ENCODE measurements around the gene TRMT2B.

Gene TRMT2B

DNA sequence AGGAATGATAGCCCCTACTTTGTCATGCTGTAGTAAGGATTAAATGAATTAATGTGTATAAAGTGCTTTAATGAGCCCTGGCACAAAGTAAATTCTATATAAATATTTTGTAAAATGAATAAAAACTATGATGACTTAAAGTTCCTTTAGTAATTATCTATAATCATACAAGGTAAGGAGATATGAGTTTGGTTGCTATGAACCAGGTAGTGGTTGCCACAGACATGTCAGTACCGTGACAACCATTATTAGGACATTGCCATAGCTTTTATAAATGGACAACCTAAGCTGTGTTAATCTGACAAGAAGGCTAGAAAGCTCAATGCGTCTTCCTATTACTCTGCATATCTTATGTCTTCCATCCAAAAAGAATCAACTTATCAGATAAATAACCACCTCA is 82.5 kb downstream of the TRMT2B start, which contains the start of gene ARL13A:
Gene ARL13A (plus strand): TSS at position 301 of the 400 bp plus-strand sequence. CDS start 3,982 bp downstream, outside the sequence.
- Histone ChIP-seq H3K4me1 (ENCODE audit: control insufficient read depth, insufficient read depth, low read length) (peaks cover 9% of the 10 kb centered on the region), H3K27me3 (ENCODE audit: control insufficient read depth, insufficient read depth, low read length) (no peaks in the 10 kb centered on the region), H3K4me3 (ENCODE audit: low read length) (no peak within 1 kb of the TSS), H3K9ac (ENCODE audit: low read depth, low read length) (no peak within 1 kb of the TSS), H3K4me2 (ENCODE audit: low read length) (no peak within 1 kb of the TSS), H3K9me3 (replicated peaks; ENCODE audit: low read length) (no peaks in the 10 kb centered on the region), H3K36me3 (ENCODE audit: insufficient read depth, low read length) (no peaks in the 10 kb centered on the region)

DNA sequence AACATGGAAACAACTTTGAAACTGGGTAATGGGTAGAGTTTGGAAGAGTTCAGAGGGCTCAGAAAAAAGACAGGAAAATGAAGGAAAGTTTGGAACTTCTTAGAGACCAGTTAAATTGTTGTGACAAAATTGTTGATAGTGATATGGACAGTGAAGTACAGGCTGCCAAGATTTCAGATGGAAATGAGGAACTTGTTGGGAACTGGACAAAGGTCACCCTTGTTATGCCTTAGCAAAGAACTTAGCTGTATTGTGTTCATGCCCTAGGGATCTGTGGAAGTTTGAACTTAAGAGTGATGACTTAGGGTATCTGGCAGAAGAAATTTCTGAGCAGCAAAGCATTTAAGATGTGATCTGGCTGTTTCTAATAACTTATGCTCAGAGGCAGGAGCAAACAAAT is 87.5 kb downstream of the TRMT2B start:
- H3K9ac ChIP-seq (ENCODE audit: low read depth, low read length), result no peak overlapping the region
- no peaks in the 10 kb centered on the region for H3K36me3 ChIP-seq (ENCODE audit: insufficient read depth, low read length)
- H3K4me1 ChIP-seq (ENCODE audit: control insufficient read depth, insufficient read depth, low read length), result no peaks in the 10 kb centered on the region
- H3K27me3 ChIP-seq (ENCODE audit: control insufficient read depth, insufficient read depth, low read length), result no peaks in the 10 kb centered on the region
- H3K4me2 ChIP-seq (ENCODE audit: low read length), result no peak overlapping the region
- H3K9me3 ChIP-seq (replicated peaks; ENCODE audit: low read length), result no peaks in the 10 kb centered on the region
- no peak overlapping the region for H3K4me3 ChIP-seq (ENCODE audit: low read length)

- Histone ChIP-seq H3K4me2 (ENCODE audit: low read length) (no peak overlapping the region), H3K4me1 (ENCODE audit: control insufficient read depth, insufficient read depth, low read length) (no peaks in the 10 kb centered on the region), H3K9me3 (replicated peaks; ENCODE audit: low read length) (no peaks in the 10 kb centered on the region), H3K4me3 (ENCODE audit: low read length) (no peak overlapping the region), H3K27me3 (ENCODE audit: control insufficient read depth, insufficient read depth, low read length) (no peaks in the 10 kb centered on the region), H3K36me3 (ENCODE audit: insufficient read depth, low read length) (no peaks in the 10 kb centered on the region), H3K9ac (ENCODE audit: low read depth, low read length) (no peak overlapping the region)
Measured at GRCh38 chrX:100962811-100963210, 89.1 kb downstream of the TRMT2B start.

All from skeletal muscle satellite cell (primary cell).